Mucosa of gallbladder (tissue), 1 donor: ENCODE measurements around the gene TENM4. TPM values are rescaled to one million over a fixed set of nuclear protein-coding genes. Genes with fewer than 3 reads are reported as not detected.

Experiments used
- DNase-seq: peaks from one replicate; pipeline ENCODE4 v3.0.0-alpha.2; 2020; ENCODE audit warnings: low spot score
- total RNA-seq: library from RNA; stranded (reverse); gene quantifications from one replicate; pipeline ENCODE4 v1.2.1, GENCODE V29; 2021
- donor health status: DM: no; HTN: no; CAD: no.

TENM4 gene
- total RNA-seq, 1 donor from 2014 or later, result 8.4 TPM

- no peak for DNase-seq
These were observed 649.6 kb downstream of the TENM4 start for GRCh38 chr11:78791254-78791653.

- DNase-seq, result no peak
These were observed 650.0 kb downstream of the TENM4 start for GRCh38 chr11:78790784-78791183.

GRCh38 chr11:78789375-78789774 is 651.5 kb downstream of the TENM4 start:
- no peak for DNase-seq

GRCh38 chr11:78788533-78788932 is 652.3 kb downstream of the TENM4 start:
- no peak for DNase-seq

- DNase-seq, result no peak
These were observed 653.1 kb downstream of the TENM4 start for GRCh38 chr11:78787696-78788095.

- DNase-seq, result no peak
These were observed 654.1 kb downstream of the TENM4 start for GRCh38 chr11:78786746-78787145.

GRCh38 chr11:78786086-78786485 is 654.7 kb downstream of the TENM4 start:
- DNase-seq, result no peak

GRCh38 chr11:78784321-78785061 is 656.3 kb downstream of the TENM4 start:
- no peak for DNase-seq

GRCh38 chr11:78783846-78784245 is 657.0 kb downstream of the TENM4 start:
- no peak for DNase-seq

GRCh38 chr11:78783301-78783700 is 657.5 kb downstream of the TENM4 start:
- no peak for DNase-seq

GRCh38 chr11:78782725-78783124 is 658.1 kb downstream of the TENM4 start:
- DNase-seq, result no peak

GRCh38 chr11:78780889-78781288 is 659.9 kb downstream of the TENM4 start:
- no peak for DNase-seq

- DNase-seq, result no peak
These were observed 667.3 kb downstream of the TENM4 start for GRCh38 chr11:78773492-78773891.

- no peak for DNase-seq
These were observed 667.8 kb downstream of the TENM4 start for GRCh38 chr11:78773077-78773476.

GRCh38 chr11:78772186-78772585 is 668.6 kb downstream of the TENM4 start:
- DNase-seq, result no peak

- DNase-seq, result no peak
These were observed 669.9 kb downstream of the TENM4 start for GRCh38 chr11:78770931-78771330.

- DNase-seq, result no peak
These were observed 671.9 kb downstream of the TENM4 start for GRCh38 chr11:78768971-78769370.

GRCh38 chr11:78768345-78768744 is 672.5 kb downstream of the TENM4 start:
- DNase-seq, result no peak

- DNase-seq, result no peak
These were observed 673.5 kb downstream of the TENM4 start for GRCh38 chr11:78767027-78767932.

GRCh38 chr11:78764946-78765345 is 675.9 kb downstream of the TENM4 start:
- DNase-seq, result no peak

- no peak for DNase-seq
These were observed 677.2 kb downstream of the TENM4 start for GRCh38 chr11:78763664-78764063.

- DNase-seq, result no peak
These were observed 678.7 kb downstream of the TENM4 start for GRCh38 chr11:78762105-78762504.

- DNase-seq, result no peak
These were observed 681.8 kb downstream of the TENM4 start for GRCh38 chr11:78759071-78759470.
